CD4-positive, alpha-beta T cell treated with Interleukin-17A for 4 hours (primary cell): ENCODE measurements around the gene STXBP6.

Experiments
- DNase-seq: peaks from one replicate; pipeline ENCODE4 v3.0.0-alpha.2; 2020; ENCODE audit warnings: mixed read lengths

STXBP6 gene

DNA sequence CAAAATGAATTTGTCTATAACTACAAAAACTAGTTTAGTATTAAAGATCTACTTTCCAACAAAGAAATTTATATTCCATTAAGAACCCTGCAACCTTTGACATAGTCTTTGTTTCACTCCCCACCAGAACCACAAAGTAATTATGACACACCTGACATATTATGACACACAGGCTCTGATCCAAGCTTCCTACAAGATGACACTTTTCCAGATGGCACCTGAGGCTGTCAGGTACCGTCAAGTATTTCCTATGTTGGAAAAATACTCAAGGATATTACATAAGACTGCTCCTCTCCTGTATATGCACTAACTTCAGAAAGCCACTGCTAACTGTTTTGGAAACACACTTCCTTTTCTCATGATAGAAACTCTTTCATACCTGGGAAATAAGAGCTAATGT, 38.9 kb downstream of the STXBP6 start:
- no peak for DNase-seq

DNA sequence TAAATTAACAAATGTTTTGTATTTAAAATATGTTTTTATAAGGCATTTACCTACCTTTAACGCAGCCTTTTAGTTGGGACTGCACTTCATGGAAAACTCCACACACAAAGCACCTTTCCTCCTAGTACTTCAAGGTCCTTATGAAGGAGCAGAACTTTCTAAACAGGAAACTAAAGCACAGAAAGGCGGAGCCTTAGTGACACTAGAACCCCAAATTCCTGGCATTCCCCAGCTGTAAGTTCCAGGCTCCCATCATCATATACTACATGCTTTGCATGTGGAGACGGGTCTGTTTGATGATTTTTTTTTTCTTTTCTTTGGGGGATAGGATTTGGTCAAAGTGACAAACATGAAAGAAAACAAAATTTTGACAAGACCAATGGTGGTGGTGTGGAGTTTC, 39.5 kb downstream of the STXBP6 start:
- no peak for DNase-seq

DNA sequence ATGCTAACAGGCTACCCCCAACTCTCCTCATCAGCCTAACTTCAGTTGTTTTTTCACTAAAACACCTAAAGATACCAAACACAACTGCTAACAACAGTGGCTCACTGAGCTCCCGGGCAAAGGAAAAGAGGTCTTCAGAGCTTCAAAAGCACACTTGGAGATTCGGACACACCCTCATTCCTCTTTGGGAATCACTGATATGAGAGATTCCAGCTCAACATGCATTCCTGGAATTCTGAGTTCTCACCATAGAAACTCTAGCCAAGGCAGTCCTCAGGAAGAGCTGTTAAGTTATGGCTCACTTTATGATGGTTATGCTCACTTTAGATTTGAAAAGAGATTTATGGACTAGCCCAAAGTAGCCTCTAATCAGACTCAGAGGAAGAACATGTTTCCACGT, 40.1 kb downstream of the STXBP6 start:
- no peak for DNase-seq

DNA sequence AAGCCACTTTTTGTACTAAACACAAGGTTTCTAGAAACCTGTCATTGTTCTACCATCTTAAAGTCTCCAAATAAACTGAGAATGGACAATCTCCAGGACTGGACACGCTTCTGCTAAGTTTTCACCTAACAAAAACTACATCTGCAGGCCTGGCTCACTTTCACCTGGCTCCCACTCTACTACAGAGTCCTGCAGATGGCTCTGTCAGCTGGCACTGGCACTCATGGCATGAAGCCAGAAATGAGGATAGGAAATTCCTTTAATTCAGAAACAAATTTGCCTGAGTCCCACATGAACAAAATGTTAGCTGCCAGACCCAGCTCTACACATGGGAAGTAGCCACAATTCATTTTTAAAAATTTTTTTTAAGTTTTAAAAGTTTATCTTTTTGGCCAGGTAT, 42.1 kb downstream of the STXBP6 start:
- no peak for DNase-seq

DNA sequence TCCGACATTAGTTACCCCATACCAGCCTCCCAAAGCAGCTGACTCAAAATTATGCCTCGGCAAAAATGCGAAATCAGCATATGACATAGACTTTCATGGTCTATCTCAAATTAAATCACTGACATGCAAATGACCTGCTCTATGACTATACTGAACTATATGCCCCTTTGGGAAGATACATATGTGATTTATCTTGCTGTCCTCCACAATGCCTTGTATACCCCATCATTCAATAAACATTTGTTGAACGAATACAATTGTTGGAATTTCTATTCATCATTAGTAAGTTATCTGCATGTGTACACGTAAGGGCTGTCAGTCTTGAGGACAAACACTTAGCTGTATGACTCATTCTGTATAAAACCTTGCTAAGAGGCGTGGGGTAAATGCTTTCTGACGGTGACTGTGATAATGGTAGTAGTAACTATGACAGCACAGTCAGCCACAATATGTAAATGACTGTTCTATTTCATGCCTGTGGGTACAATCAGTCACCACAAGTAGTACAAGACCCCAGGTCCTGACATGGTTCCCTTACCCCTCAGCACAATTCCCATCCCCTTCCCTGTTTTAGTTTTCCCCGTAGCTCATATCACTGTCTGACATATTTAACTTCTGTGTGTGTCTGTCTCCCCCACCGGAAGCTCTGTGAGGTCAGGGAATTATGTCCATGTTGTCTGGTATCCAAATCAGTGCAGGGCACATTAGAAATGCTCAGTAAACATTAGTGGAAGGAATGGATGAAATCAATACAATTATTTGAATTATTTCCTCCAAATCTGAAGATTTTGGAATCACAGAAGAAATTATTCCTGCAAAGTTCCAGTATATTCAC, 42.8 kb downstream of the STXBP6 start:
- DNase-seq = no peak

DNA sequence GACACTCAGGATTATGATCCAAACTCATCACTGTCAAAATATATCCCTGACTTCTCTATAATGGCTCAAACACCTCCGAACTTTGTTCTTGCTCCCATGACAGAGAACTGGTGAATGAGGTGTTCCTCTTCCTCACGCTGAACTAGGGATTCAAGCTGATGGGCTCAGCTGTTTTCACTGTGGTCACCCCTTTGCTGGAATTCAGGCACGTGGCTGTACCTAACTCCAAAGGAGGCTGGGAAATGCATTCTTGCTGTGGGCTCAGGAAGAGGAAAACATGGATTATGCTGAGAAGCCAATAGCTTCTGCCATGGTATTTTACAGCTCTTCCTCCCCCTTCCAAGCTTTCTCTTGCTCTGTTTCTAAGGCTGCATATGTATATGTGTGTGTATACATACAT, 43.9 kb downstream of the STXBP6 start:
- DNase-seq = no peak

DNA sequence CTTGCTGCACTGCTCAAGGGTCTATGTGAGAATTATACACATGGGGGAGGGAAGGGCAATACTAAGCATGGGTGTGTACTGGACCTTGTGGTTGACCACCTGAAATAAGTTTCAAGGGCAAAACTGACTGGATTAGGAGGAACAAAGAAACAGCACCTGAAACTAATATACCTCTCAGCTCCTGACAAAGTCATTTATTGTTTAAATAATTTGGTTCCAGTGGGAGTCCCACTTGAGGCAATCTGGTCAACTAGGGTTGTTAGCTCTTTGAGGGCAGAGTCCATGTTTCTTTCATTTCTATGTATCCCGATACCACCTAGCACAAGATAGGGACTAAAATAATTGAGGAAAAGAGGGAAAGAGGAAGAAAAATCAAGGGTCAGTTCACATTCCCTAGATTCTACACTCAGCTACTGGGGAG, 45.5 kb downstream of the STXBP6 start:
- DNase-seq = no peak

DNA sequence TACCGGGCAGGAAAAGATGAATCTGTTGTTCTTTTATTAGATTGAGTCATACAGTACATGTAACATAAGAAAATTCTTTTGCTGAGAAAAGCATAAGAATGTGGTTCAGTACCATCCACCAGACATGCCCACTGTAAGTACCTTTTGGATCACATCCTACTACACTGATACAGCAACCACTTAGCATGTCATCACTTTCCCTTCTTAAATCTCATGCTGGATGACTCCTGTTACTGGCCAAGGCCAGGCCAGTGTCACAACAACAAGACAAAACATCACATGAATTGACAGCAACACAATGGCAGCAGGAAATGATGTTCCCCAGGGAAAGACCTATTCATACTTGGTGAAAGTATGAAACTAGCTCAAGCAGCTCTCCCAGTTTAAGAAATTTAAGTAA, 46.4 kb downstream of the STXBP6 start:
- no peak for DNase-seq

DNA sequence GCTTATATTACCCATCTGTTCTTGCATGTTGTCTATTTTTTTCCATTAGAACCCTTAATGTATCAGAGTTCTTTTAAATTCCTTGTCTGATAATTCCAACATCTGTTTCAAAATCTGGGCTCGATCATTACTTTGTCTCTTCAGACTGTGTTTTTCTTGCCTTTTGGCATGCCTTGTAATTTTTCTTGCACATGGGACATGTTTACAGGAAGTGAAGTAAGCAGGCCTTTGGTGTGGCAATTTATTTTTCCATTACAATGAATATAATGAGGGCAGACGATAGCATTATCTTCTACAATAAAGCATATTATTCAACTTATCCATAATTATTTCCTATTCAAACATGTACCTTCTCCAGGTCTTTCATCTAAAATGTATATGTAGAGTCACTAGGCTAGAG, 48.3 kb downstream of the STXBP6 start:
- no peak for DNase-seq

DNA sequence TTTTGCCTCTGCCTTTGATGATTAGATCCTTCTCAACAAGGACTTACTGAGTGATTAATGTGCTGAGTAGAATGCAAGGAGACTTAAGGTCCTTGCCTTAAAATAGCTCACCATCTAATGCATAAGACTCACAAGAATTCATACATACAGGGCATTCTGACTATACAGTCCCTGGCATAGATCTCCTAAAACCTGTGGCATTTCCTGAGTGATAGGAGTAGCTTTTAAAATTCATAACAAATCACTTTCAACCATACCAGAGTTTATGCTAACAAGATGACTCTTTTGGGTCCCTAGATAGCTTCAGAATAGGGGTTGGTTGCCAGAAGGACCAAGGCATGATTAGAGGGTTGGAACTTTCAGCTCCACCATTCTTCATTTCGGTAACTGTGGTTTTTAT, 48.8 kb downstream of the STXBP6 start:
- no peak for DNase-seq

DNA sequence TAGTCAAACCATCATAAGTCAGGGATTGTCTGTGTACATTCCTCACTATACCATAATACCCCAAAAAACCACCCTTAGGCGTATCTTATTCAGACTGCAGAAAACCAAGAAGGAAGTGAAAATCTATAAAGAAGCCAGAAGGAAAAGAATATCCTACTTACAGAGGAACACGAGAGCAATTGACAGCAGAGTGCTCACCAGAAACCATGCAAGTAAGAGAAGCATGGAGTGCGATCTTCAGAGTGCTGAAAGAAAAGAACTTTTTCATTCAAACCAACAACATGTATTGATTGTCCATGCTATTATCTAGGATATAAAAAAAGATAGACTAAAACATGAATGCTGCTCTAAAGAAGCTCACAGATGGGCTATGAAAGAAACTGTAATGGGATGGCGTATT, 50.8 kb downstream of the STXBP6 start:
- DNase-seq = no peak

DNA sequence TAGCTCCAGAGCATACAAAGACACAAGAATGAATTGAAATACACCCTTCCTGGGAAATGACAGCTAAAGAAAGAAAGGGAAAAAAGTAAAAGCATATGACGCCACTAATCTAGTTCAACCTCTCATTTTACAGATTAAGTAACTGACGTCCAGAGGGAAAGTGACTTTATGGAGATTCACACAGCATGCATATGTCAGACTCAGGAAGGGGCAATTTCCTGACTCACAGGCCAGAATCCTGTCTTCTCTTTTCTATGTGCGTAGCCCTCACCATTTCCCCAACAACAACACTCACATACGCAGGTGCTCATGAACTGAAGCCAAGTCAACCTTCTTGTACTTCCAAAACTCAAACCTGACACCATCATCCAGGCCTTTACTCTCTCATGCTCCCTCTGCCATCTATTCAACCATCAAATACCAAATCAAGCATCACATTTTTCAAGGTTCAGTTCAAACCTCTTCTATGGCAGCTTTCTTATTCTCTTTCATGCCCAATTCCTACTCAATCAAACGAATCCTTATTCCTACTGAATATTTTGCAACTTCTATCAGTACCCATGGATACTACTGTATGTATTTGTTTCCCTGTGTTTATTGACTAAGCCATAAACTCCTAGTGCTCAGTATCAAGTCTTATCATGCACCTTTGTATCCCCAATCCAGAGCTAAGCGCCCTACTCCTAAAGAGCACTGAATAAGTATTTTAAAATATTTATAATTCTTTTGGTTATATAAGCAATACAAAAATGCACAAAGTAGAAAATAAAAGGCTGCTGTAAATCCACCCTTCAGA, 52.8 kb downstream of the STXBP6 start:
- DNase-seq = no peak

DNA sequence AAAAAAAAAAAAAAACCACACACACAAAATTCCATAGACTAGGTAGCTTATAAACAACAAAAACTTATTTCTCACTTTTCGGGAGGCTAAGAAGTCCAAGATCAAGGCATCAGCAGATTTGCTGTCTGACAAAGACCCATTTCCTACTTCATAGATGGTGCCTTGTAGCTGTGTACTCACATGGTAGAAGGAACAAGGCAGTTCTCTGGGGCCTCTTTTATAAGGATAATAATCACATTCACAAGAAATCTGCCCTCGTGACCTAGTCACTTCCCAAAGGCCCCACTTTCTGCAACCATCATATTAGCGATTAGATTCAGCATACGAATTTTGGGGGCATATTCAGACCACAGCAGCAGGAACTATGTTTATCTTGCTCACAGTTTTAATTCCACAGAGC, 54.9 kb downstream of the STXBP6 start:
- no peak for DNase-seq

DNA sequence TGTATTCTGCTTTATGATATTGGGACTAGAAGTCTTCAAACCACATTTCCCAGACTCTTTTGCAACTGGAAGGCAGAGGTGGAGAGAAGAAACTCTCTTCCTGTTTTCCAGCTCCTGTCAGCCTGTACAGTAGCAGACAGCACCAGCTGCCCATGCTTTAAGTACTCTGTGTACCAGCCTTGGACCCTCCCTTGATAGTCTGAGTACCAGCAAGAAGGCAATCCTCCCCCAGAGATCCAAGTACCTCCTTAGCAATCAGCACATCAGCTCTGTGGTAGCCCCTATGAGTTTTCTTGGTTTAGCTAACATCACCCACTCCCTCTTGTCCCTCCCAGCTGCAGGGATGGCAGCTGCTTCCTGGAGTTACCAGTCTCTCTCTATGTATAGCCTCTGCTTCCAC, 56.3 kb downstream of the STXBP6 start:
- DNase-seq = no peak

DNA sequence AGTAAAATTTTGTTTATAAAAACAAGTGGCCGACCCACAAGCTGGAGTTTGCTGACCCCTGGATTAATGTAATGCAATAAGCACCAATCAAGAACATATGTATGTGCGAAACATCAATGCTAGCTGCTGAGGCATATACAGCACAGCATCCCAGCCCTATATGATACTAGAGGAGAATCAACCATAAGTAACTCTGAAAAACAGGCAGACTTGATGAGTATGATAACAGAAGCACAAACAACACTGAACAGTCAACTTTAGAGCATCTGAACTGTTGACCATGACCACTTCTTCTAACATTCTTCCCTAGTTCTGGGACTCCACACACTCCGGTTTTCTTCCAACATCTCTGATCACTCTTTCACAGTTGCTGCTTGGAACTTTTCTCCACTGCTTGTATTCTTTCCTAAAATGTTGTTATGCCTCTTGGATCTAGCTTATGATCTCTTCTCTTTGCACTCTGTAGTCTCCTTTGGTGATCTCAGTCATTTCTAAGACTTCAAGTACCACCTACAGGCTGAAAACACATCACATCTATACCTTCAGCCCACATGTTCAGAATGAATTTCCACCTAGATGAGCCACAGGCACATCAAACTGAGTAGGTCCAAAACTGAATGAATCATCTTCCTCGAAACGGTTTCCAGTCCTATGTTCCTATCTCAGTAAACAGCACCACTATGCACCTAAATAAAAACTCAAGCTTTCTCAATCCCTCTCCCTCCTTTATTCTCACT, 57.2 kb downstream of the STXBP6 start:
- DNase-seq = no peak

DNA sequence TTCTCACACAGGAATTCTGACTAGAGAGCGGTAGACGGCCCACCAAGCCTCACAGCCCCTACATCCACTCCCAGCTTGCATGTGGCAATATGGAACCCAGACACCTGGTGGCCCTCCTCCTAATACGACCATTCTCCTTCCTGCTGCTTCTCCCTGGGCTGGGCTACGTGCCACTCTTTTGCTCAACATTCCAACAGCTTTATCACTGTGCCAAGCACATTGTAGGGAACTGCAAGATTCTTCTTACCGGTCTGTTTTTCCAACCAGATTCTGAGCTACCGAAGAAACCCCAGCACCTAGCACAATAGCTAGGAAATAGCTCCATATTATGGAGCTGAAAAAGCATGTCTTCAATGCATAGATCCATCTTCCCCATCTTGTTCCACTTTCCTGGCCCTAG, 58.1 kb downstream of the STXBP6 start:
- no peak for DNase-seq

DNA sequence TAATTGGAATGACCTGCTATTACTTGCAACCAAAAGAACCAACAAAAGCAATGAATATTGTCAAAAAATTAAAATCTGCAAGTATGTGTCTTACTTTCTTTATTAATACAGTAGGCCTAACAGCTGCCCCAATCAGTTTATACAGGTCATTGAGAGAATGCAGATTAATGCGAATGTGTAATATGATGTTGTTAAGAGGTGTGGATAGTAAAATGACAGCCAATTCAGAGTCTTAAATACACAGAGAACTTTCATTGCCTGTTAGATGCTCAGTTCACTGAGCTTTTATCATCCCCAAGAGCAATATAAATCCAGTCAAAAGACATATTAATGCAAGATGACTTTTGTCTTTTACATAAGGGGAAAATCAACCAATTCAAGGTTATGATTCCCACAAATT, 58.7 kb downstream of the STXBP6 start:
- DNase-seq = no peak

DNA sequence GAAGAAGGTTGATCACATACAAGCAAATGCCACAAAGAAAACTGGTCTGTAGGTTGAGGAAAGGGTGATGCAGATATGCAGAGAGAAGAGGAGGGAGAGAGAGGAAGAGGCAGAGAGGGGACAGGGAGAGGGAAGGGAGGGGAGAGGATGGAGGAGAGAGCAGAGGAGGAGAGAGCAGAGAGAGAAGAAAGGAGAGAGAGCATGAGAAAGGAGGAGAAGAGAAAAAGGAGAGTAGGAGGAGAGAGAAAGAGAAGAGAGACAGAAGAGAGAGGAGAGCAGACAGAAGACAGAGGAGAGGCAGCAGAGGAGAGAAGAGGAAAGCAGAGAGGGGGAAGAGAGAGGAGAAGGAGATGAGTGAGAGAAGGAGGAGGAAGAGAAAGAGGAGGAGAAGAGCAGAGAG, 59.2 kb downstream of the STXBP6 start:
- no peak for DNase-seq

DNA sequence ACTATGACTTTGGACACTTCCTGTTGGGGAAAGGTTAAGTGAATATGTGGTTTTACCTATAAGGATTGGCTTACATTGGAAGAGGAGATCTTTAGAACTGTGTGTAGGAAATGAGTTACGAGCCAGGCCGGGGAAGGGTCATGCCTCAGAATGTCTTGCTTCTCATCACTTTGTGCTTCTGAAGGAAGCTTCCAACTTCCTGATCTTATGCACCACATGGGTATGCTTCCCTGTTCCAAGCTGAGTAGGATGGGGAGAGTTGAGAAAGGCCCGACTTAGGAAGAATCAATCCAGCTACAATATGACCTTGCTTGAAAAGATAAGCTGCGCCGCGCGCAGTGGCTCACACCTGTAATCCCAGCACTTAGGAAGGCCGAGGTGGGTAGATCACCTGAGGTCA, 59.9 kb downstream of the STXBP6 start:
- DNase-seq = no peak

DNA sequence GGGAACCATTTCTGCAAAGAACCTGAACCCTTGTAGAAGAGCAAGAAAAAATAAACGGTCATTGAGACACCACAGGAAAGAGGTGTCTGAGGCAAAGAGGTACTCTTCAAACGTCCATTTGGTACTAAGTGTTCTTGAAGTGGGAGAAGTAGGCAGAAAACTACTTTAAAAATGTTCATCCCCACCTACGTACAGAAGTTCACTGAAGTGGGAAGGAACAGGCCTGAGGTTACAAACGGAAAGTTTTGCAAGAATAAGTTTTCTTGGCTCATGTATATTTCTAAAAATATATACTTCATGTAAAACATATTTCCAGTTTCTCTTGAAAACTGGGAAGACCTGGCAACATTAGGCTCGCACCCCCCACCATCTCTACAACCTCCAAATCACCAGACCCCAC, 61.2 kb downstream of the STXBP6 start:
- no peak for DNase-seq

DNA sequence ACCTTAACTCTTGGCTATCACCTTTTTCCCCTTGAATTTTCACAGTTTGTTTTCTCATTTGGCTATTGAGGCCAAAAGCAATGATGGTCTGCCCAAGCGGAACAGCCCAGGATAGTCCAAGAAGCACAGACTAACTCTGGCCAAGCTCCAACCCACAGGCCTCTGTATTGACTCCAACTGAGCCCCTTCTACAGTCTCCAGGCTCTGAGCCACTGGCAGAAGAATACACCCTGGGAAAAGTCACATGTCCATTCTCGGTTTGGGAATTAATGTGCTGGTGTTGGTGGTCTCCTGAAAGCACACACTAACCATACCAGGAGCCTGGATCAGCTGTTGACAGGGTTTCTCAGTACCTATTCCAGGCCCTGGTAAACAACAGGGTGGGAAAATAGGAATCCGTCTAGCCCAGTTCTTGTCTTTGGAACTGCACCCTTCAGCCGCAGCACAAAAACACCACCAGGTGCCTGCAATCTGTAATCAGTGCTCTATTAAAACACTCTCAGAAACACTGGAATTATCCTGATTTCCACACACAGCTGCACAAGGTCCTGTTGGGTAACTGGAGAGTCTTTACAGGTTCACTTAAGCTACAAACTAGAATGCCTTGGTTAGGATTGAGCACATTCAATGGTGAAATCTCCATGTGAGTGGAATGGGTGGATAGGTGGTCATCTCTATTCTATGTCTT, 63.6 kb downstream of the STXBP6 start:
- no peak for DNase-seq

DNA sequence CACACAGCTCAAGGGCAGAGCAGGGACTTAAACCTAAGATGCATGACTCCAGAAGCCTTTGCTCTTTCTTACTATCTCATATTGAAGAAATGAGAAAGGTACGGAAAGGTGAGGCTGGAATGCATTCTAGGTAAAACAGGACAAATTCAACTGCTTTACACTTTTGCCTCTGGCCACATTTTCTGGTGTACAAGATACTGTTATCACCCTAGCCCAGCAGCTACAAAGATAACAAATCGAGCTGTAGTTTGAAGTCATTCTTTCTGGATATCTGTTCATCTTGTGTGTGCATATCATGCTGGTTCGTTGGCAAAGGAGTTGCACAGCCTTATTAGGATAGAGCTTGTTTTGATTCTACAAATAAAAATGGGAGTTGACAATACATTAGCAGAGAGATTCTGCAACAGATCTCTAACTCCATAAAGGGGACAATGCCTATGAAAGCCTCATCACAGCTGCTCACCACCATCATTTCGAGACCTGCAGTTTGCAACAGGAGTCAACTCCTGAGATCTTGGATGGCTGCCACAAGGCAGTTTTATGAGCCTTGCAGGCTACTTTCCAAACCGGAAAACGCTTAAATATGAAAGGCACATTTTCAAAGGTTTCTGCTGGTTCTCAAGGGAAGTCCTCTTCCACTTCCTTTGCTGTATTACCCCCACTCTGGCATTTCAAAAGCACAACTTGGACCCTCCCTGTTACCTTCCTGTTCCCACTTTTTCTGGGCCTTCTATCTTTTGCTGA, 64.9 kb downstream of the STXBP6 start:
- DNase-seq = no peak
